HG02678 (cell line): ENCODE data around the gene RAD9A.

ENCODE experiments used
- ATAC-seq: cut with Tn5 transposase; IDR thresholded peaks from one replicate; pipeline ENCODE4 v1.9.1; 2021; ENCODE audit warnings: mild to moderate bottlenecking, moderate library complexity; ENCODE audit not compliant: unreplicated experiment

The RAD9A gene

GRCh38 chr11:67407688-67408163 lies 15.9 kb downstream of the RAD9A start:
- ATAC-seq = no peak

GRCh38 chr11:67408437-67409200 lies 16.8 kb downstream of the RAD9A start:
- no peak for ATAC-seq

GRCh38 chr11:67409261-67409666 lies 17.5 kb downstream of the RAD9A start:
- ATAC-seq = peak; percentile 61

GRCh38 chr11:67409781-67410368 lies 18.1 kb downstream of the RAD9A start:
- no peak for ATAC-seq

GRCh38 chr11:67410369-67410831 lies 18.6 kb downstream of the RAD9A start:
- ATAC-seq = no peak

GRCh38 chr11:67410984-67411784 lies 19.4 kb downstream of the RAD9A start:
- ATAC-seq = no peak

- ATAC-seq = no peak
Observed at GRCh38 chr11:67411785-67412152, 20.0 kb downstream of the RAD9A start.

GRCh38 chr11:67412495-67413179 lies 20.9 kb downstream of the RAD9A start:
- no peak for ATAC-seq

- ATAC-seq = no peak
Observed at GRCh38 chr11:67413266-67413849, 21.6 kb downstream of the RAD9A start.

- ATAC-seq = no peak
Observed at GRCh38 chr11:67415501-67416304, 23.9 kb downstream of the RAD9A start, which contains the start of gene CARNS1. Gene CARNS1 (plus strand): TSS chr11:67415678. CDS start chr11:67416200, 522 bp downstream.

- ATAC-seq = no peak
Observed at GRCh38 chr11:67416416-67417335, 24.9 kb downstream of the RAD9A start.

- no peak for ATAC-seq
Observed at GRCh38 chr11:67417425-67417824, 25.6 kb downstream of the RAD9A start.

- no peak for ATAC-seq
Observed at GRCh38 chr11:67418476-67419281, 26.9 kb downstream of the RAD9A start.

GRCh38 chr11:67419325-67420049 lies 27.7 kb downstream of the RAD9A start:
- no peak for ATAC-seq

GRCh38 chr11:67420147-67420645 lies 28.4 kb downstream of the RAD9A start:
- no peak for ATAC-seq

GRCh38 chr11:67420646-67421429 lies 29.1 kb downstream of the RAD9A start:
- ATAC-seq = peak; percentile 87
